ENCODE results near the gene TOLLIP.

Gene TOLLIP

DNA sequence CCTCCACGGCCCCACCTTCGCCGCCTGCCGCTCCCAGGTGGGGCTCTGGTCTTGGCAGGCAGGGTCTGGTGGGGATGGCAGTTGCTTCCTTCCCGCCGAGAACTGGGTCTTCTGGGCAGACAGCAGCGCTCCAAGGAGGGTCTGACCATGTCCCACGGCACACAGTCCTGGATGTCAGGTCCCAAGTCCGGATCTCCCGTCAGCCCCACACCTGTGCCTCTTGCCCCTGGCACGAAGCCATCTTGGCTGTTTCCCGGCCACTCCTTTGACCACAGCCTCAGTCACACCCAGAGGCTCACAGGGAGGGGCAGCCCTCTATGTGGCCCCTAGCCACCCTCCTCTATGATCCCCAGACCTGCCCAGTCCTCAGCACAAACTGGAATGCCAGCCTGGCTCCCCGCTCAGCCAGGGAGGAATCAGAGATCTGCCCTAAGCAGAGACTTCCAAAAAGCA, 72.3 kb downstream of the TOLLIP start:
- Mint-ChIP-seq H3K4me1 (no peaks in the 10 kb centered on the region), H3K27me3 (no peaks in the 10 kb centered on the region), H3K4me3 (no peak overlapping the region), H3K9me3 (no peaks in the 10 kb centered on the region), H3K36me3 (no peaks in the 10 kb centered on the region), H3K27ac (no peak overlapping the region)
- ATAC-seq: no peak

GRCh38 chr11:1236316-1237127, 72.9 kb downstream of the TOLLIP start:
- H3K9me3 Mint-ChIP-seq: no peaks in the 10 kb centered on the region
- H3K36me3 Mint-ChIP-seq: no peaks in the 10 kb centered on the region
- ATAC-seq: no peak
- no peaks in the 10 kb centered on the region for H3K27me3 Mint-ChIP-seq
- no peak overlapping the region for H3K4me3 Mint-ChIP-seq
- no peak overlapping the region for H3K27ac Mint-ChIP-seq
- H3K4me1 Mint-ChIP-seq: no peaks in the 10 kb centered on the region

DNA sequence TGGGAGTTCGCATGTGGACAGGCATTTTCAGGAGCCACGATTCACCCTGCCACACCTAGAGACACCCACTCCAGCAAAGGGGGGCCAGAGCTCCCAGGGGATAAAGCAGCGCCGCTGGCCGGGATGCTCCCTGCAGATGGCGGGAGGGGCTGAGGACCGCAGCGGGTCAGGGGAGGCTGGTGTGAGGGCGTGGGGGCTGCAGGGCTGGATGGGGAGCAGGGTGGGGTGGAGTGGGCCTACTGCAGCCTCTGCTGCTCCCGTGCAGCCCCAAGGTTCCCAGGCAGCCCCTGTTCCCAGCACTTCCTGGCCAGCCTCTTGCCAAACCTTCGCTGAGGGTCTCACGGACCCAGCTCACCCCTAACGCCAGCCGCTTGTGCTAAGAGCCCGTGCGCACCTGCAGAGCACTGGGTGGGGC, 73.5 kb downstream of the TOLLIP start:
- H3K27ac Mint-ChIP-seq: no peak overlapping the region
- ATAC-seq: no peak
- peaks cover 2% of the 10 kb centered on the region for H3K27me3 Mint-ChIP-seq
- H3K36me3 Mint-ChIP-seq: no peaks in the 10 kb centered on the region
- H3K9me3 Mint-ChIP-seq: no peaks in the 10 kb centered on the region
- H3K4me1 Mint-ChIP-seq: no peaks in the 10 kb centered on the region
- no peak overlapping the region for H3K4me3 Mint-ChIP-seq

- H3K36me3 Mint-ChIP-seq: no peaks in the 10 kb centered on the region
- no peak overlapping the region for H3K27ac Mint-ChIP-seq
- ATAC-seq: no peak
- H3K27me3 Mint-ChIP-seq: peaks cover 7% of the 10 kb centered on the region
- no peak overlapping the region for H3K4me3 Mint-ChIP-seq
- H3K9me3 Mint-ChIP-seq: no peaks in the 10 kb centered on the region
- no peaks in the 10 kb centered on the region for H3K4me1 Mint-ChIP-seq
Observed at GRCh38 chr11:1235306-1235900, 74.0 kb downstream of the TOLLIP start.

- no peaks in the 10 kb centered on the region for H3K36me3 Mint-ChIP-seq
- H3K9me3 Mint-ChIP-seq: no peaks in the 10 kb centered on the region
- H3K4me1 Mint-ChIP-seq: no peaks in the 10 kb centered on the region
- no peak overlapping the region for H3K27ac Mint-ChIP-seq
- H3K27me3 Mint-ChIP-seq: peaks cover 12% of the 10 kb centered on the region
- no peak for ATAC-seq
- H3K4me3 Mint-ChIP-seq: no peak overlapping the region
Observed at GRCh38 chr11:1234771-1235305, 74.6 kb downstream of the TOLLIP start.

DNA sequence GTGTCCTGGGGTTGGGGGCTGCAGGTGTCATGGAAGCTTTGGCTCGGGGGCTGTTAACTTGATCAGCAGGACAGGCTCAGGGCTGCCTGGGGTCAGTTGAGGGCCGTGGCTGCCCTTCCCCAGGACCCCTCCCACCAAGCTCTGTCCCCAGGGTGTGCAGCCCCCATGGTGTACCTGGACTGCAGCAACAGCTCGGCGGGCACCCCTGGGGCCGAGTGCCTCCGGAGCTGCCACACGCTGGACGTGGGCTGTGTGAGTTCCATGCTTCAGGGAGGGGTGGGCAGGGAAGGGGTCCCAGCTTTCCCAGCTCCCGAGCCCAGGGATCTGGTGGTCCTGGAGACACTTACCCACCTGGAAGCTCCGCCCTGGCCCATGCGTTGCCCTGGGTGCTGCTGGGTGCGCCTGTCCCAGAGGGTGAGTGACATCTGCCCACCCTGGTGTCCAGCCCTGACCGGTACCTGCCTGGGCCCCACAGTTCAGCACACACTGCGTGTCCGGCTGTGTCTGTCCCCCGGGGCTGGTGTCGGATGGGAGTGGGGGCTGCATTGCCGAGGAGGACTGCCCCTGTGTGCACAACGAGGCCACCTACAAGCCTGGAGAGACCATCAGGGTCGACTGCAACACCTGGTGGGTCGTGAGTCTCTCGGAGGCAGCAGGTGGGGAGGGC, 75.2 kb downstream of the TOLLIP start:
- Mint-ChIP-seq H3K4me3 (no peak overlapping the region), H3K27ac (no peak overlapping the region), H3K4me1 (no peaks in the 10 kb centered on the region), H3K36me3 (no peaks in the 10 kb centered on the region), H3K9me3 (no peaks in the 10 kb centered on the region), H3K27me3 (peaks cover 13% of the 10 kb centered on the region)
- no peak for ATAC-seq

DNA sequence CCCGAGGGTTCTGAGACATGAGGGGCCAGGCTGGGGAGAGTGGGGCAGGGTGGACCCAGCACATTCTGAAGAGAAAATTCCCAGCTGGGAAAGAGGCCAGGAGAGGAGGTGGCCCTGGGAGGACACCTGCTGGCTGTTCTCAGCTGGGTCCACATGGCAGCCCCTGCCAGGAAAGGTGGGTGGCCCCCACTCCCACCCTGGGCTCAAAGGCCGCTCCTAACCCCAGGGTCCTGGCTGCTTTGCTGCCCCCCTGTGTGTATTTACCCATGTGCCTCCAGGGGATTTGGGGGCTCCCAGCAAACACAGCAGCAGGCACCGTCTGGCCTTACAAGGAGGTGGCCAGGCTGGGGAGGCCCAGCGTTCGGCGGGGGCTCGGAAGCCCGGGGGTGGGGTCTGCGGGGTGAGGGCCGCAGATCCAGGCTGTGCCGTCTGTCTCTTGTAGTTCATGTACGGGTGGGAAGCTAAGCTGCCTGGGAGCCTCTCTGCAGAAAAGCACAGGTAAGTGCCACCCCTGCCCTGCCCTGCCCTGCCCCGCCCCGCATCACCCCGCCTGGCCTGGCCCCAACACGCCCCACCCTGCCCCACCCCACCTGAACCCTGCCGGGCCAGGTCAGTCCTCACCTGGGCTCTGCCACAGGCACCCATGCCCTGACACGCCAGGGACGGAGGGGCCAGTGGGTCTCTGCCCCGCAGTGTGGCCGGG, 75.9 kb downstream of the TOLLIP start:
- peaks cover 13% of the 10 kb centered on the region for H3K27me3 Mint-ChIP-seq
- H3K4me3 Mint-ChIP-seq: no peak overlapping the region
- ATAC-seq: peak; percentile 14
- H3K27ac Mint-ChIP-seq: no peak overlapping the region
- H3K36me3 Mint-ChIP-seq: no peaks in the 10 kb centered on the region
- no peaks in the 10 kb centered on the region for H3K9me3 Mint-ChIP-seq
- no peaks in the 10 kb centered on the region for H3K4me1 Mint-ChIP-seq

GRCh38 chr11:1232883-1233321, 76.5 kb downstream of the TOLLIP start:
- Mint-ChIP-seq H3K4me1 (no peaks in the 10 kb centered on the region), H3K9me3 (no peaks in the 10 kb centered on the region), H3K27ac (no peak overlapping the region), H3K36me3 (no peaks in the 10 kb centered on the region), H3K27me3 (peaks cover 13% of the 10 kb centered on the region), H3K4me3 (no peak overlapping the region)
- no peak for ATAC-seq

GRCh38 chr11:1232021-1232882, 77.2 kb downstream of the TOLLIP start:
- H3K9me3 Mint-ChIP-seq: no peaks in the 10 kb centered on the region
- no peak overlapping the region for H3K4me3 Mint-ChIP-seq
- H3K36me3 Mint-ChIP-seq: no peaks in the 10 kb centered on the region
- no peak for ATAC-seq
- H3K27ac Mint-ChIP-seq: no peak overlapping the region
- no peaks in the 10 kb centered on the region for H3K4me1 Mint-ChIP-seq
- peaks cover 13% of the 10 kb centered on the region for H3K27me3 Mint-ChIP-seq

DNA sequence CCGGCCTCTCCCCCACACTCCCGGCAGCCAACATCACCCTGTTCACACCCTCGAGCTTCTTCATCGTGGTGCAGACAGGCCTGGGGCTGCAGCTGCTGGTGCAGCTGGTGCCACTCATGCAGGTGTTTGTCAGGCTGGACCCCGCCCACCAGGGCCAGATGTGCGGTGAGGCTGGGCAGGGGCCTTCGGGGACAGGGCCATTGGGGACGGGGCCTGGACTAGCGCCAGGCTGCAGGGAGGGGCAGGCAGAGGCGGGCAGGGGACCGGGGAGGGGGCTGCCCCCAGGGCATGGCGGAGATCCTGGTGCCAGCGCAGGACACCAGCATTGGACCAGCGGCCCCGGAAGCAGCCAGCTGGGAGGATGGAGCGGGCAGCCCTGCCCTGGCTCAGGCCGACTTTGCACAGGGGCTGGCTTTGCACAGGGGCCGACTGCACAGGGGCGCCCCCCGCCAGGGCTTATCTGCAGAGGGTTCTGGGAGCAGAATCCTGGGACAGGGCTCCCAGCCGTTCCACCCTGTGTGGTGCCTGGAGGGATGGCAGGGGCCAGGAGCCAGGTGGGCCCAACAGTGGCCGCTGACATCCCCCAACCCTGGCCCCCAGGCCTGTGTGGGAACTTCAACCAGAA, 77.9 kb downstream of the TOLLIP start:
- Mint-ChIP-seq H3K4me3 (no peak overlapping the region), H3K27me3 (peaks cover 13% of the 10 kb centered on the region), H3K36me3 (no peaks in the 10 kb centered on the region), H3K27ac (no peak overlapping the region), H3K4me1 (no peaks in the 10 kb centered on the region), H3K9me3 (no peaks in the 10 kb centered on the region)
- no peak for ATAC-seq

DNA sequence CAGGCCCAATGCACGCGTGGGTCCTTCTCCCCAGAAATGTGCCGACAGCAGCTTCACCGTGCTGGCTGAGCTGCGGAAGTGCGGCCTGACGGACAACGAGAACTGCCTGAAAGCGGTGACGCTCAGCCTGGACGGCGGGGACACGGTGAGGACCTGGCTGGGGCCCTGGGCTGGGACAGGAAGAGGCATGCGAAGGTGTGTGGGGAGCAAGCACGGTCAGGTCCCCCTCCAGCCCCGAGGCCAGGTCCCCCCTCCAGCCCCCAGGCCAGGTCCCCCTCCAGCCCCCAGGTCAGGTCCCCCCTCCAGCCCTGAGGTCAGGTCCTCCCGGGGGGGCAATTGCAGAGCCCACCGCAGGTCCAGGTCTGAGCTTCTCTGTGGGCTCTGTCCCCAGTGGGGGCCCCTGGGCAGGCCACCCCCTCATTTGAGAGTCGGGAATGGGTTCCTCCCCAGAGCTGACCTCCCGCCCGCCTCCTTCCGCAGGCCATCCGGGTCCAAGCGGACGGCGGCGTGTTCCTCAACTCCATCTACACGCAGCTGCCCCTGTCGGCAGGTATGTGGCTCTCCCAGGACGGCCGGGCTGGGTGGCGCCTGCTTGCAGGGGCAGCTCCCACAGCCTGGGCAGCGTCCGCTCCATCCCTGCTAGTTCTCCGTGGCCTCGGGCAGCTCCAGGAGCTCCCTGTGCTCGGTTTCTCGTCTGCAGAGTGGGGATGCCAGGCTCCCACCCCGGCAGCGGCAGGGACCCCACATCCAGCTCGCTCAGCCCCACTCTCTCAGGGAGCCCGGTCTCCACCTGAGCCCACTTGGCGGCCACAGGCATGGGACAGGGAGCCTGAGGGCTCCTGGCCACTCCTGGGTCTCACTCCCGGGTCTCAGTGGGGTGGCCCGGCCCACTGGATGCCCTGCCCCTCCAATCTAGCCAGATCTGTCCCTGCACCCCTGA, 78.7 kb downstream of the TOLLIP start:
- Mint-ChIP-seq H3K4me1 (no peaks in the 10 kb centered on the region), H3K27me3 (peaks cover 13% of the 10 kb centered on the region), H3K9me3 (no peaks in the 10 kb centered on the region), H3K27ac (no peak overlapping the region), H3K36me3 (no peaks in the 10 kb centered on the region), H3K4me3 (no peak overlapping the region)
- no peak for ATAC-seq

- Mint-ChIP-seq H3K27me3 (peaks cover 13% of the 10 kb centered on the region), H3K4me1 (no peaks in the 10 kb centered on the region), H3K27ac (no peak overlapping the region)
Observed at GRCh38 chr11:1230121-1230455, 79.3 kb downstream of the TOLLIP start.

DNA sequence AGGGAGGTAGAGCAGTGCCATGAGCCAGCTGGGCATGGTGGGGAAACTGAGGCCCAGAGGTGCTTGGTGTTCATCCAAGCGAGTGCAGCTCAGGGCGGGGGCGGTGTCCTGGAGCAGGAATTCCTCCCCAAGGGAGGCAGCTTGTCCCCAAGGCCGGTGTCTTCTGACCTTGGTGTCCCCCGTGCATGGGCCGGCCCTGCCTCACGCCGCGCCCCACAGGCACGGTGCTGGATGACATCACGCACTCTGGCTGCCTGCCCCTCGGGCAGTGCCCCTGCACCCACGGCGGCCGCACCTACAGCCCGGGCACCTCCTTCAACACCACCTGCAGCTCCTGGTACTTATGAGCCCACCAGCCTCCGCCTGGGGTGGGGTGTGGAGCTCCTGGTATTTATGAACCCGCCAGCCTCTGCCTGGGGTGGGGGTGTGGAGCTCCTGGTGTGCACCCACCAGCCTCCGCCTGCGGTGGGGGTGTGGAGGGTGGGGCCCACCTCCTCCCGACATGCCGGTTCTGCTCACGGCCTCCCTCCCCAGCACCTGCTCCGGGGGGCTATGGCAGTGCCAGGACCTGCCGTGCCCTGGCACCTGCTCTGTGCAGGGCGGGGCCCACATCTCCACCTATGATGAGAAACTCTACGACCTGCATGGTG, 79.8 kb downstream of the TOLLIP start:
- Mint-ChIP-seq H3K27ac (no peak overlapping the region), H3K4me1 (no peaks in the 10 kb centered on the region), H3K9me3 (no peaks in the 10 kb centered on the region)

More at GRCh38 chr11:1230121-1230455, 79.3 kb downstream of the TOLLIP start:
- Mint-ChIP-seq H3K9me3 (no peaks in the 10 kb centered on the region), H3K4me3 (no peak overlapping the region), H3K36me3 (no peaks in the 10 kb centered on the region)
- ATAC-seq: no peak

More for the DNA sequence above, 79.8 kb downstream of the TOLLIP start:
- no peaks in the 10 kb centered on the region for H3K36me3 Mint-ChIP-seq
- peaks cover 13% of the 10 kb centered on the region for H3K27me3 Mint-ChIP-seq
- H3K4me3 Mint-ChIP-seq: no peak overlapping the region
- ATAC-seq: no peak

All from stimulated activated memory B cell treated with anti-CD40 and anti-IgM and Interleukin-4, amounts not matched to agents 10 μg/mL and 1 μg/mL and 100 μg/mL, for 72 hours (primary cell).